Epithelial cell of proximal tubule (primary cell): Measurements from ENCODE around the gene SPNS2. TPM values are rescaled to one million over a fixed set of nuclear protein-coding genes. Genes with fewer than 3 reads are reported as not detected.

Experiments used
- DNase-seq: peaks from one replicate; pipeline ENCODE4 v3.0.0-alpha.2; 2011; ENCODE audit warnings: low read depth
- H3K4me3 ChIP-seq: 2 replicates; pipeline ENCODE4 v1.5.1; 2011; ENCODE audit warnings: low read depth, mild to moderate bottlenecking, low read length
- CTCF ChIP-seq: conservative IDR thresholded peaks from 2 replicates; pipeline ENCODE4 v1.5.1; 2012; ENCODE audit warnings: low read depth, mild to moderate bottlenecking, low read length
- total RNA-seq: library from RNA; depleted of rRNA; stranded (reverse); fragments of >200 nt; gene quantifications from 2 replicates; pipeline ENCODE4 v1.2.3, GENCODE V29; 2015

SPNS2 gene
- total RNA-seq, 1 donor from 2014 or later = 162 TPM

- DNase-seq = no peak
- no peak overlapping the region for H3K4me3 ChIP-seq
- TF ChIP-seq CTCF = no peak
Measured at GRCh38 chr17:4480929-4481898, 17.5 kb upstream of the SPNS2 start.

- no peak for DNase-seq
- TF ChIP-seq CTCF = no peak
- no peak overlapping the region for H3K4me3 ChIP-seq
Measured at GRCh38 chr17:4482338-4483011, 16.2 kb upstream of the SPNS2 start.

- DNase-seq = peak; percentile 54
- TF ChIP-seq CTCF = no peak
- peak overlapping the region; percentile 21 for H3K4me3 ChIP-seq
Measured at GRCh38 chr17:4483012-4483840, 15.5 kb upstream of the SPNS2 start.

GRCh38 chr17:4485676-4486646, 12.7 kb upstream of the SPNS2 start:
- no peak for TF ChIP-seq CTCF
- H3K4me3 ChIP-seq = no peak overlapping the region
- no peak for DNase-seq

- DNase-seq = no peak
- no peak overlapping the region for H3K4me3 ChIP-seq
- TF ChIP-seq CTCF = no peak
Measured at GRCh38 chr17:4487296-4487695, 11.4 kb upstream of the SPNS2 start.
